Hematopoietic multipotent progenitor cell treated with erythropoietin and hydrocortisone succinate and interleukin-3 and kit ligand, for 15 days (in vitro differentiated cells): ENCODE measurements around the gene IL17B.

ENCODE experiments used
- DNase-seq: peaks from one replicate; pipeline ENCODE4 v3.0.0-alpha.2; 2015; ENCODE audit warnings: low spot score

The IL17B gene

GRCh38 chr5:149376711-149377447, 2.2 kb downstream of the IL17B start:
- no peak for DNase-seq

DNA sequence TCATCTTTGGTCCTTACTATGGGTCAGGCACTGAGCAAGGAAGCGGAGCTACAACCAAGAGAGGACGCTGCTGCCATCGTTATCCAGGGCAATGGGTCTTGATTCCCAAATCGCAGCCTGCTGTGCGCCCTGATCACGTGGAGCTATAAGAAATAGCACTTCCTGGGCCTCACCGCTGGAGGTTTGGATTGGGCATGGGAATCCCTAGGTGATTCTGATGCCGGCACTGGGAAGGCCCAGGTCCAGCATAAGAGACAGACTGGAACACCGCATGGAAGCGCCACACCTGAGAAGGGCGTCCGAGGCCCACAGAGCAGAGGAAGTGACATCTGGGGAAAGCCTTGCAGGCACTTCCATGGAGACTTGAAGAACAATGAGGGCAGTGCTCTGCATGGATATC, 3.0 kb downstream of the IL17B start:
- no peak for DNase-seq

- DNase-seq: no peak
These were observed 3.7 kb downstream of the IL17B start for GRCh38 chr5:149375434-149375833.

DNA sequence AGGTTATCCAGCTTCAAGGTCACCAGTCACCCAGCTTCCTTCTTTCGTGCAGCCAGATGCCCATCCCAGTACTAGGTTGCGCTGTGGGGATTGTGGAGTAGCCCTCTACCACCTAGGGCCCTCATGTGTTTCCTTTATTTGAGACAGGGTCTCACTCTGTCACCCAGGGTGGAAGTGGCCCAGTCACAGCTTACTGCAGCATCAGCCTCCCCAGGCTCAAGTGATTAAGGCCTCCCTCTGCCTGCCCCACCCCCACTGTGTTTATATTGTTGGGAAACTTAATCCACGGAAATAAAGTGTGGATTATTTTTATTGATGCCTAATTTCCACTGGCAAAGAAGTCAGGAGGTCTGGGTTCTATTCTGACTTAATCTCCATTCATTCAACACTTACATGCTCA, 4.3 kb downstream of the IL17B start:
- DNase-seq: no peak

DNA sequence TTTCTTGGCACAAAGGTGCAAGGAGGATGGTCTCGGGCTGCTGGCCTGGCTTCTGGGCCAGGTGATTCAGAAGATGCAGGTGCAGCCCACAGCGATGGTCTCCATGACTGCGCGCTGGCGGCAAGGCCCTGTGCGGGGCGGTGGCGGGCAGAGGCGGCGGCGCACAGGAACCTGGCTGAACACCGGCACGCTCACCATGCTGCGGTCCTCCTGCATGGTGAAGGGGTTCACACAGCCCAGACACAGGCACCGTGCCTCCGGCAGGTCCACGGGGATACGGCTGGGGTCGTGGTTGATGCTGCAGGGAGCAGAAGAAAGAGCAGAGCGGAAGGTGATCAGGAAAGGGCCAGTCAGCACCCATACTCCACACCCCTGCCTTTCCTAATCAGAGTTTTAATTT, 4.8 kb downstream of the IL17B start:
- no peak for DNase-seq

- DNase-seq: no peak
These were observed 6.2 kb downstream of the IL17B start for GRCh38 chr5:149372932-149373331.

GRCh38 chr5:149372076-149372795, 6.9 kb downstream of the IL17B start:
- DNase-seq: no peak

DNA sequence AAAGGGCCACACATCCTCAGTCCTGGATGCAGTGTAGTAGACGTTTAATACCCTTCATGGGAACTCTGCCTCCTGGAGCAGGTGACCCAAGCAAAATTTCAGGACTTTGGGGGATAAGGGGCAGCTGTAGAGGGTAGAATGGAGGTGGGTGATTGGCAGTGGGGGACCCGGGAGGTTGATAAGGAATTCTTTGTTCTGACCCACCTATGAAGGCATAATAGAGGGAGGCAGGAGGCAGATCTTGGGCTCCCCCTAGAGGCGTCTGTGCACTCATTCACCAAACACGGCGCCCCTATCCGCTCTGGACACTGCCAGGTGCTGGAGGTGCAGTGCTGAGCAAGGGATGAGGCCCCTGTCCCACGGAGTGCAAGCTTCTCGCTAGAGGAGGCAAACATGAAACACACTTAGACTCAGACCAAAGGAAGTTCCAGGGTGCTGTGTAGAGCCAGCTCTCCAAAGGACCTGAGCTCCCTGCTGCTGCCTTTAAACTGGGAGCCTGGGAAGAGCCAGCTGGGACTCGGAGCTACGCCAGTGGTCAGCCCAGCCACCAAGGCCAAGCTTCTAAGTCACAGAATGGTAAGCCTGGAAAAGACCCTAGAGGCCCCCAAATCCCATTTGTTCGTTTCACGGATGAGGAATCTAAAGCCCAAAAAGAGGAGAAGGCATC, 7.7 kb downstream of the IL17B start:
- DNase-seq: peak; percentile 72

GRCh38 chr5:149370878-149371277, 8.2 kb downstream of the IL17B start:
- DNase-seq: no peak

DNA sequence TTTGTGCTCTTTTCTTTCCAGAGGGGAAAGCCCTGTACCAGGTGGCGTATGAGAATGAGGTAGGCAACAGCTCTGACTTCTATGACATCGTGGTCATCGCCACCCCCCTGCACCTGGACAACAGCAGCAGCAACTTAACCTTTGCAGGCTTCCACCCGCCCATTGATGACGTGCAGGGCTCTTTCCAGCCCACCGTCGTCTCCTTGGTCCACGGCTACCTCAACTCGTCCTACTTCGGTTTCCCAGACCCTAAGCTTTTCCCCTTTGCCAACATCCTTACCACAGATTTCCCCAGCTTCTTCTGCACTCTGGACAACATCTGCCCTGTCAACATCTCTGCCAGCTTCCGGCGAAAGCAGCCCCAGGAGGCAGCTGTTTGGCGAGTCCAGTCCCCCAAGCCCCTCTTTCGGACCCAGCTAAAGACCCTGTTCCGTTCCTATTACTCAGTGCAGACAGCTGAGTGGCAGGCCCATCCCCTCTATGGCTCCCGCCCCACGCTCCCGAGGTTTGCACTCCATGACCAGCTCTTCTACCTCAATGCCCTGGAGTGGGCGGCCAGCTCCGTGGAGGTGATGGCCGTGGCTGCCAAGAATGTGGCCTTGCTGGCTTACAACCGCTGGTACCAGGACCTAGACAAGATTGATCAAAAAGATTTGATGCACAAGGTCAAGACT, 11.0 kb downstream of the IL17B start:
- no peak for DNase-seq

DNA sequence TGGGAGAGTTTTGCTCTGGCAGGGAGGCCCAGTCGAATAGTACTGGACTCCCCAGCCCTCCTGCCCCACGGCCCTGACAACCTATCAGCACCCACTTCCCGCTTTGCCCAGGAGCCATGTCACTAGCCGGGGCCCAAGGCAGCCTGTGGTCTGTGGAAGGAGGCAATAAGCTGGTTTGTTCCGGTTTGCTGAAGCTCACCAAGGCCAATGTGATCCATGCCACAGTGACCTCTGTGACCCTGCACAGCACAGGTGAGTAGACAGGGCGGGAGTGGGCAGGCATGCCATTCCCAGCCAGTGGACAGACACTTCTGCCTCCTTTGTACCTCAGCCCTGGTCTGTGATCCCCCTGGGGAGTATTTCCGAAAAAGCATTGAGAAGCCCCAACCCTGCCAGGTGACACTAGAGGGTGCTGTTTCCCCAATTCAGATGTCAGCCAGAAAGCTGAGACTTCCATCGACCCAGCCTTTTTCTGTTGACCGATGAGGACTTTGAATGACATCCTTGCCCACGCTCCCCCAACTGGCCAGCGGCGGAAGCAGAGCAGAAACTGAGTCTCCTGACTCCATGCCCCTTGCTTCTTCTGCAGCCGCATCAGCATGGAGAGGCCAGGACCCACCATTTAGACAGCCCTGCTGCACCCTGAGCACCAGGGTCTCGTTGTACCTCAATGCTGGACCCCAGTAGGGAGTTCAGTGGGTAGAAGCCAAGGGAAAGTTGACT, 11.7 kb downstream of the IL17B start:
- DNase-seq: peak; percentile 73

DNA sequence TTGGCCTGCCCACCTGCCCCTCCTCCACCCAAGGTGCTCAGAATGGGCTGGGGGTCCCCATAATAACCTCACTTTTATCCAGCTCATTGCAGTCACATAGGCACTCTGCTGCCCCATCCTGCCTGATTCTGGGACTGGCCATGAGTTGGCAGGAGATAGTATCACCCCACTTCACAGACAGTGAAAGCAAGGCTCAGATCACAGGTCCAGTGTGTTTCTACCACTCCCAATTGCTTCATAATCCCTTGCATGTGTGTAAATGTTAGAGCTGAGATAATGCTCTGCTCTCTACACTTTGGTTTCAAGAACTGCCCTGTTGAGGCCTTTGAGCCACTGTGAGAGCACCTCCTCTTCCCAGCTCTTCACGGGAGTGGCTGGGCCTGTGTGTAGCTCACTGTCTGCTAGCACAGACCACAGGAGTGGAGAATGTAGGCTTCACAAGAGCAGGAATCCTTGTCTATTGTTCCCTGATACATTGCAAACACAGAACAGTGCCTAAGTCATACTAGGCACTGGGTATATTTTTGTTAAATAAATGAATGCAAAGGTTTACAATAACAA, 12.8 kb downstream of the IL17B start:
- peak; percentile 15 for DNase-seq

DNA sequence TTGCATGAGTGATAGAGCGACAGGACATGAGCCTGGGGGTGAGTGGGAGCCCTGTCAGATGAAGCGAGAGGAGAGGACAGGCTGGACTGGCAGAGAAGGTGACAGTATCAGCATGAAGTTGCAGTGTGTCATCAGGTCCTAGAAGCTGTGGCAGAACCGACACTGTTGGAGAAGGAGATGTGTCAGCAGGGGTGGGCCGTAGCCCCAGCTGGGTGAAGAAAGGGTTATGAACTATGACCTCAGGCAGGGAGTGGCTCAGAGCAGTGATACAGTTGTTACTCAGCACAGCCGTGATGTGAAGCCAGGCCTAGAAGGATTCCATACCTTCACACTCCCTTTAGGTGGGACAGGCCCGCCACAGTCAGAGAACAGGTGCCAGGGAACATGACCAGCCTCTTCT, 13.7 kb downstream of the IL17B start:
- no peak for DNase-seq

DNA sequence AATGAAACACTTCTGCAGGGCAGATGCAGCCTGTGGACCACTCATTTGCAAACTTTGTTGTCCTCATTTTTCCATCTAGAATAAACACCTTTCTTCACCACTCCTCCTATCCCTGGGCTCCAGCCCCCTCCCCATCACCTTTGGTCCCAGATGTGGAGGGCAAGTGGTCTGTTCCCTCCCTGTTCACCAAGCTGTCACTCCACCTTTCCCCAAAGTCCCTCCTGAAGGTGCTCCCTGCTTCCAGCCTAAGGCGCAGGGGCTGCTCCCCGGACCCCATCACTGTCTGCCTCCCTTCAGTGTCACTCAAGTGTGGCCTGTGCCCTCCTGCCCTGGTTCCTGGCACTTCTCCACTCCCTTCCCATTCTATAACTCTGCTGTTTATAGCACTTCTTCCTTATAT, 14.4 kb downstream of the IL17B start:
- no peak for DNase-seq

- no peak for DNase-seq
These were observed 15.2 kb downstream of the IL17B start for GRCh38 chr5:149363936-149364335.

DNA sequence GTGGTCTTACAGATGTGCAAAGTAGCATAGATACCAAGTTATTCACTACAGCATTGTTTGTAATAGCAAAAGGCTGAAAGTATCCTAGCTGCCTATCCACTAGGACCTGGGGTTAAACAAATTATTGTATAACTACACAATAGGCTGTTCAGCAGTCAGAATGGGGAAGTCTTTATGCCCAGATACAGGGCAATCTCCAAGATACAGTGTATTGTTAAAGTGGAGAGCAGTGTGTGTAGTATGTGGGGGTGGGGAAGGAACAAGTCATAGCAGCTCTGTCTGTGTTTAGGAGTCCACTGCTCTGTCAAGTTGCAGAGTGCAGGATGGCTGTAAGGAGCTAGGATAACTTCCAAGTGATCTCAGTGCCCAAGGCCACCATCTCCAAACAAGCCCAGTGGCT, 15.7 kb downstream of the IL17B start:
- DNase-seq: no peak

GRCh38 chr5:149362541-149362940, 16.6 kb downstream of the IL17B start:
- no peak for DNase-seq

DNA sequence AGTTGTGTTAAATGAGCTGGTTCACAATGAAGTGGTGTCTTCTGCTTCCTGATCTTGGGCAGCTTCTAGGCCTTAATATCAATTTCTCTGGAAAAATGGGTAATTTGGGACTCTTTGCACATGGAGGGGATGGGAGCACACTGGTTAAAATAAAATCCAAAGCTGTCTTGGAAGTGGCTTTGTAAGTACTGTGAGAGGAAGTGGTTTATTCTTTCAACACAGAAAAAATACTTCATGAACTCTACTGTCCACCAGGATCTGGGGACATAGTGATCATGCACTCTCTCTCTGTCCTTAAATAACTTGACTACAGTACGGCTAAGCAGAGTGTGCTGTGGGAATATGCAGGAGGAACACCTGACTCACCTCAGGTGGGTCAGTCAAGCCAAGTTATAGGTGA, 18.8 kb downstream of the IL17B start:
- no peak for DNase-seq

DNA sequence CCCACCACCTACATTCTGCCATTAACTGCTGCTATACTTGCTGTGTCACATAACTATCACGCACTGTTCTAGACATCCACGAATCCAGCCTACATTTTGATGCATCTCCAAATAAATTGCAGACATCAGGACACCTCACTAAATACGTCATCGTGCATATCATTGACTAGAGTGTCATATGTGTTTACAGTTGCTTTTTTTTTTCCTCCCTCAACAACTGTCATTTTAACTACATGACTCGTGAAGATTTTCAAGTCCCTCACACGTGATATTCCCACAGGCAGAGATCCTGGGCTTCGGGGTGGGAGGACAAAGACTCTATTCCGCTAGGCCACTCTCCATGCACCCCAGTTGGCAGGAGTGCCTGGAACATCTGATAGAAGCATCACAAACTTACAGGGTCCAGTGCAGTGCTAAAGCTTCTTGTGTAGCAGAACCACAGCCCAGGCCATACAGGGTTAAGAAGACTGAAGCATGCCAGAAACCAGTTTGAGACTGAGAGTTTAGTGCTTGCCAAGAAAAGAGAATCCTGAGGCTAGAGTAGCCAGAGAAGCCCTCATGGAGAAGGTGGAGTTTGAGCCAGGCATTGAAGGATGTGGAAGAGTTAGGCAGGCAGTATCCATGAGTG, 20.1 kb downstream of the IL17B start:
- no peak for DNase-seq

DNA sequence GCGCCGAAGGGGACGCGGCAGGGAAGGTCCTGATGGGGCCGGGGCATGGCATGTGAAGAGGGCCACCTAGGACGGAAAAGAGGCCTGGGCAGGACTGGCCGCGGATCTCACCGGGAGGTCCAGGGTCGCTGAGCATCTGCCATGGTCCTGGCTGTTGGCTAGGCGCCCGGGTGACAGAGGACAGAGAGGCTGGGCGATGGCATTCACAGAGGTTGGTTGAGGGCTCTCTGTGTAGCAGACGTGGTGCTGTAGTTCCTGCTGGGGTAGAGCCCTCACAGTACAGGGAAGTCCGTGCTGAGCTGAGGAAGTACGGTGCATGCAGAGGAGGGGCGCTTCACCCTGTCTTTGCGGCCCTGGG, 20.8 kb downstream of the IL17B start:
- peak; percentile 8 for DNase-seq
